Caco-2 (cell line): ENCODE measurements around the gene CDYL2. TPM values are rescaled to one million over a fixed set of nuclear protein-coding genes. Genes with fewer than 3 reads are reported as not detected.

ENCODE experiments used
- BruUV-seq: library from RNA; stranded (reverse); fragments of 400-500 nt; replicated peaks from 2 replicates; lab custom pipeline; 2021; lab: Mats Ljungman, UMichigan
- CTCF ChIA-PET: fragments of 300-600 bp; sonication (Branson Sonifier 250); formaldehyde crosslinking; loops from one replicate; lab custom pipeline; 2022; ENCODE audit warnings: antibody characterized with exemption; lab: Charles Lee
- POLR2A ChIA-PET: fragments of 300-600 bp; sonication (Branson Sonifier 250); formaldehyde crosslinking; loops from one replicate; lab custom pipeline; 2022; ENCODE audit warnings: antibody characterized with exemption; lab: Charles Lee
- DNase-seq, 2 experiments: peaks; one replicate each; pipeline versions ENCODE4 v3.0.0 to v3.0.0-alpha.2; 2020 to 2022
- H3K27me3 ChIP-seq: replicated peaks from 2 replicates; pipeline ENCODE4 v1.6.0; 2011; ENCODE audit warnings: low read length; ENCODE audit not compliant: control insufficient read depth, insufficient read depth
- H3K36me3 ChIP-seq: 2 replicates; pipeline ENCODE4 v1.5.1; 2011; ENCODE audit warnings: low read length; ENCODE audit not compliant: control insufficient read depth, insufficient read depth
- H3K4me1 ChIP-seq: fragments of 250-450 bp; sonication (Bioruptor Pico); 2 replicates; pipeline ENCODE4 v1.5.1; 2020; ENCODE audit warnings: mild to moderate bottlenecking
- H3K4me3 ChIP-seq: 2 replicates; pipeline ENCODE4 v1.5.1; 2011; ENCODE audit warnings: low read depth, mild to moderate bottlenecking, control low read depth, low read length
- H3K9me3 ChIP-seq: fragments of 250-450 bp; sonication (Bioruptor Pico); 2 replicates; pipeline ENCODE4 v1.5.1; 2020; ENCODE audit warnings: mild to moderate bottlenecking, moderate library complexity
- H3K27ac Mint-ChIP-seq: one replicate; pipeline ENCODE4 v1.8.0; 2022; ENCODE audit warnings: mixed read lengths; ENCODE audit not compliant: unreplicated experiment
- H3K27me3 Mint-ChIP-seq: one replicate; pipeline ENCODE4 v1.8.0; 2022; ENCODE audit warnings: mixed read lengths; ENCODE audit not compliant: insufficient read depth, unreplicated experiment
- H3K36me3 Mint-ChIP-seq: one replicate; pipeline ENCODE4 v1.8.0; 2022; ENCODE audit warnings: mild to moderate bottlenecking, mixed read lengths; ENCODE audit not compliant: insufficient read depth, unreplicated experiment
- H3K4me1 Mint-ChIP-seq: one replicate; pipeline ENCODE4 v1.8.0; 2022; ENCODE audit warnings: low read depth, mixed read lengths; ENCODE audit not compliant: unreplicated experiment
- H3K4me3 Mint-ChIP-seq: one replicate; pipeline ENCODE4 v1.8.0; 2022; ENCODE audit warnings: mild to moderate bottlenecking, moderate library complexity, mixed read lengths; ENCODE audit not compliant: unreplicated experiment
- H3K9me3 Mint-ChIP-seq: one replicate; pipeline ENCODE4 v1.8.0; 2022; ENCODE audit warnings: mixed read lengths; ENCODE audit not compliant: unreplicated experiment
- CTCF ChIP-seq, 2 experiments: fragments of 200-600 bp in 1 of 2; IDR thresholded peaks; 1 replicate in 1 of 2; 2 replicates in 1 of 2; pipeline versions ENCODE4 v1.5.1 to v1.8.0; 2011 to 2022; ENCODE audit warnings: antibody characterized with exemption in 1 of 2, control low read depth in 1 of 2, inconsistent platforms in 1 of 2, low read depth in 1 of 2, low read length in 1 of 2, mild to moderate bottlenecking in 1 of 2, moderate library complexity in 1 of 2; ENCODE audit not compliant: insufficient read depth in 1 of 2, severe bottlenecking in 1 of 2, unreplicated experiment in 1 of 2
- intact Hi-C: fragments of 100-400 bp; cut with micrococcal nuclease; formaldehyde crosslinking; loops from one replicate; pipeline ENCODE4 v1.10.0; 2022; ENCODE audit not compliant: unreplicated experiment
- total RNA-seq: library from RNA; stranded (reverse); gene quantifications from 2 replicates; pipeline ENCODE4 v1.2.3, GENCODE V29; 2022

The CDYL2 gene
- total RNA-seq, 1 experiment from 2014 or later: 1.8 TPM

GRCh38 chr16:80725566-80726162 is 78.7 kb downstream of the CDYL2 start:
- peaks cover 13% of the 10 kb centered on the region for H3K9me3 Mint-ChIP-seq
- ChIA-PET CTCF (no interaction called here), POLR2A (interaction anchor here (0.6 kb wide), 1 partner anchor 265 kb away, joined by 8 read pairs; no protein-coding TSS in a partner anchor)
- H3K4me1 Mint-ChIP-seq: no peaks in the 10 kb centered on the region
- DNase-seq: no peak
- no peak overlapping the region for H3K4me3 Mint-ChIP-seq
- no TSS peak for BruUV-seq
- peaks cover 6% of the 10 kb centered on the region for H3K27me3 Mint-ChIP-seq
- no peak for TF ChIP-seq CTCF (IDR thresholded peaks at IDR 0.05; ENCODE audit: insufficient read depth in 1 of 2, low read depth in 1 of 2, low read length in 1 of 2, severe bottlenecking in 1 of 2, unreplicated experiment in 1 of 2)
- no peak overlapping the region for H3K27ac Mint-ChIP-seq
- Histone ChIP-seq H3K27me3 (no peaks in the 10 kb centered on the region), H3K9me3 (no peaks in the 10 kb centered on the region), H3K4me1 (no peaks in the 10 kb centered on the region), H3K4me3 (no peak overlapping the region), H3K36me3 (no peaks in the 10 kb centered on the region)
- H3K36me3 Mint-ChIP-seq: no peaks in the 10 kb centered on the region
- intact Hi-C loops: no loop called here

GRCh38 chr16:80723981-80724380 is 80.4 kb downstream of the CDYL2 start:
- intact Hi-C loops: no loop called here
- H3K36me3 ChIP-seq: no peaks in the 10 kb centered on the region
- POLR2A ChIA-PET: no interaction called here
- H3K4me1 ChIP-seq: no peaks in the 10 kb centered on the region
- Mint-ChIP-seq H3K27me3 (peaks cover 3% of the 10 kb centered on the region), H3K27ac (no peak overlapping the region), H3K4me1 (no peaks in the 10 kb centered on the region), H3K4me3 (no peak overlapping the region), H3K9me3 (peaks cover 13% of the 10 kb centered on the region), H3K36me3 (no peaks in the 10 kb centered on the region)
- DNase-seq: no peak
- H3K9me3 ChIP-seq: no peaks in the 10 kb centered on the region
- CTCF ChIA-PET: no interaction called here
- no peak for TF ChIP-seq CTCF (IDR thresholded peaks at IDR 0.05; ENCODE audit: insufficient read depth in 1 of 2, low read depth in 1 of 2, low read length in 1 of 2, severe bottlenecking in 1 of 2, unreplicated experiment in 1 of 2)
- no peak overlapping the region for H3K4me3 ChIP-seq
- no TSS peak for BruUV-seq
- H3K27me3 ChIP-seq: no peaks in the 10 kb centered on the region

GRCh38 chr16:80723091-80723490 is 81.3 kb downstream of the CDYL2 start:
- no TSS peak for BruUV-seq
- H3K4me1 Mint-ChIP-seq: no peaks in the 10 kb centered on the region
- Histone ChIP-seq H3K9me3 (no peaks in the 10 kb centered on the region), H3K4me3 (no peak overlapping the region), H3K4me1 (no peaks in the 10 kb centered on the region), H3K27me3 (no peaks in the 10 kb centered on the region), H3K36me3 (no peaks in the 10 kb centered on the region)
- POLR2A ChIA-PET: no interaction called here
- peaks cover 13% of the 10 kb centered on the region for H3K9me3 Mint-ChIP-seq
- intact Hi-C loops: no loop called here
- TF ChIP-seq CTCF (IDR thresholded peaks at IDR 0.05; ENCODE audit: insufficient read depth in 1 of 2, low read depth in 1 of 2, low read length in 1 of 2, severe bottlenecking in 1 of 2, unreplicated experiment in 1 of 2): no peak
- H3K27me3 Mint-ChIP-seq: peaks cover 3% of the 10 kb centered on the region
- no peak overlapping the region for H3K27ac Mint-ChIP-seq
- H3K36me3 Mint-ChIP-seq: no peaks in the 10 kb centered on the region
- H3K4me3 Mint-ChIP-seq: no peak overlapping the region
- no peak for DNase-seq
- CTCF ChIA-PET: no interaction called here
